ENCODE data around the gene MIER2.

Gene MIER2

GRCh38 chr19:325173-325936, 19.2 kb downstream of the MIER2 start:
- Mint-ChIP-seq H3K36me3 (peaks cover 47 to 51% of the 10 kb centered on the region in 2 donors), H3K27me3 (no peaks in the 10 kb centered on the region), H3K4me1 (no peaks in the 10 kb centered on the region), H3K9me3 (peaks cover 9 to 16% of the 10 kb centered on the region in 2 donors), H3K4me3 (no peak overlapping the region), H3K27ac (no peak overlapping the region)
- ATAC-seq (replicated peaks), result no peak
- no peak for DNase-seq

GRCh38 chr19:324716-325115, 19.9 kb downstream of the MIER2 start:
- no peak for ATAC-seq (replicated peaks)

GRCh38 chr19:322616-323015, 22.0 kb downstream of the MIER2 start:
- Mint-ChIP-seq H3K27me3 (no peaks in the 10 kb centered on the region), H3K4me1 (peaks cover 0 to 2% of the 10 kb centered on the region in 2 donors), H3K4me3 (no peak overlapping the region), H3K36me3 (peaks cover 39 to 50% of the 10 kb centered on the region in 2 donors), H3K9me3 (peaks cover 6% of the 10 kb centered on the region in 2 donors), H3K27ac (no peak overlapping the region)
- no peak for ATAC-seq (replicated peaks)
- no peak for DNase-seq

More at GRCh38 chr19:324716-325115, 19.9 kb downstream of the MIER2 start:
- no peaks in the 10 kb centered on the region for H3K27me3 Mint-ChIP-seq
- DNase-seq, result no peak
- peaks cover 9 to 16% of the 10 kb centered on the region in 2 donors for H3K9me3 Mint-ChIP-seq
- H3K36me3 Mint-ChIP-seq, result peaks cover 47 to 54% of the 10 kb centered on the region in 2 donors
- no peak overlapping the region for H3K4me3 Mint-ChIP-seq
- H3K27ac Mint-ChIP-seq, result no peak overlapping the region
- H3K4me1 Mint-ChIP-seq, result no peaks in the 10 kb centered on the region

GRCh38 chr19:318509-318774, 26.2 kb downstream of the MIER2 start:
- Mint-ChIP-seq H3K36me3 (peaks cover 49 to 67% of the 10 kb centered on the region in 2 donors), H3K4me3 (no peak overlapping the region), H3K27me3 (no peaks in the 10 kb centered on the region), H3K27ac (no peak overlapping the region), H3K9me3 (peaks cover 5 to 6% of the 10 kb centered on the region in 2 donors), H3K4me1 (peaks cover 0 to 2% of the 10 kb centered on the region in 2 donors)
- ATAC-seq (replicated peaks), result no peak
- no peak for DNase-seq

- Mint-ChIP-seq H3K4me1 (peaks cover 0 to 2% of the 10 kb centered on the region in 2 donors), H3K4me3 (no peak overlapping the region), H3K27ac (no peak overlapping the region), H3K27me3 (no peaks in the 10 kb centered on the region), H3K36me3 (peaks cover 52 to 69% of the 10 kb centered on the region in 2 donors), H3K9me3 (peaks cover 5 to 6% of the 10 kb centered on the region in 2 donors)
- ATAC-seq (replicated peaks), result no peak
- DNase-seq, result no peak
Observed at GRCh38 chr19:317710-318508, 26.7 kb downstream of the MIER2 start.

- peaks cover 54 to 72% of the 10 kb centered on the region in 2 donors for H3K36me3 Mint-ChIP-seq
- DNase-seq, result no peak
- peaks cover 5% of the 10 kb centered on the region in 2 donors for H3K9me3 Mint-ChIP-seq
- H3K4me3 Mint-ChIP-seq, result no peak overlapping the region
- H3K27me3 Mint-ChIP-seq, result no peaks in the 10 kb centered on the region
- peaks cover 0 to 2% of the 10 kb centered on the region in 2 donors for H3K4me1 Mint-ChIP-seq
- H3K27ac Mint-ChIP-seq, result no peak overlapping the region
- no peak for ATAC-seq (replicated peaks)
Observed at GRCh38 chr19:315811-316210, 28.8 kb downstream of the MIER2 start.

GRCh38 chr19:313988-314815, 30.4 kb downstream of the MIER2 start:
- H3K36me3 Mint-ChIP-seq, result peaks cover 46 to 67% of the 10 kb centered on the region in 2 donors
- no peak overlapping the region for H3K27ac Mint-ChIP-seq
- peaks cover 0 to 2% of the 10 kb centered on the region in 2 donors for H3K4me1 Mint-ChIP-seq
- DNase-seq, result no peak
- peaks cover 5% of the 10 kb centered on the region in 2 donors for H3K9me3 Mint-ChIP-seq
- no peak for ATAC-seq (replicated peaks)
- H3K4me3 Mint-ChIP-seq, result no peak overlapping the region
- no peaks in the 10 kb centered on the region for H3K27me3 Mint-ChIP-seq

- Mint-ChIP-seq H3K4me1 (peaks cover 0 to under 1% of the 10 kb centered on the region in 2 donors), H3K27ac (peak overlapping the region; percentile 14), H3K27me3 (no peaks in the 10 kb centered on the region), H3K4me3 (no peak overlapping the region), H3K9me3 (peaks cover 3% of the 10 kb centered on the region in 2 donors), H3K36me3 (peaks cover 48 to 68% of the 10 kb centered on the region in 2 donors)
- no peak for DNase-seq
- no peak for ATAC-seq (replicated peaks)
Observed at GRCh38 chr19:313169-313987, 31.2 kb downstream of the MIER2 start.

- Mint-ChIP-seq H3K4me3 (no peak overlapping the region), H3K36me3 (peaks cover 46 to 63% of the 10 kb centered on the region in 2 donors), H3K9me3 (no peaks in the 10 kb centered on the region), H3K27me3 (no peaks in the 10 kb centered on the region), H3K27ac (no peak overlapping the region), H3K4me1 (no peaks in the 10 kb centered on the region)
- no peak for DNase-seq
- ATAC-seq (replicated peaks), result no peak
Observed at GRCh38 chr19:311813-312261, 32.8 kb downstream of the MIER2 start.

- DNase-seq, result no peak
- Mint-ChIP-seq H3K4me3 (no peak overlapping the region), H3K9me3 (no peaks in the 10 kb centered on the region), H3K27ac (no peak overlapping the region), H3K27me3 (no peaks in the 10 kb centered on the region), H3K36me3 (peaks cover 50 to 62% of the 10 kb centered on the region in 2 donors), H3K4me1 (no peaks in the 10 kb centered on the region)
- ATAC-seq (replicated peaks), result no peak
Observed at GRCh38 chr19:310781-311496, 33.7 kb downstream of the MIER2 start.

GRCh38 chr19:310141-310651, 34.4 kb downstream of the MIER2 start:
- DNase-seq, result no peak
- Mint-ChIP-seq H3K4me3 (no peak overlapping the region), H3K27me3 (no peaks in the 10 kb centered on the region), H3K9me3 (no peaks in the 10 kb centered on the region), H3K36me3 (peaks cover 51 to 62% of the 10 kb centered on the region in 2 donors), H3K4me1 (no peaks in the 10 kb centered on the region), H3K27ac (no peak overlapping the region)
- no peak for ATAC-seq (replicated peaks)

- Mint-ChIP-seq H3K27me3 (no peaks in the 10 kb centered on the region), H3K9me3 (no peaks in the 10 kb centered on the region), H3K27ac (no peak overlapping the region), H3K36me3 (peaks cover 45 to 56% of the 10 kb centered on the region in 2 donors), H3K4me3 (peak overlapping the region in 1 of 2 donors; percentile 8), H3K4me1 (peaks cover 0 to 2% of the 10 kb centered on the region in 2 donors)
- ATAC-seq (replicated peaks) (no peak), DNase-seq (no peak)
Observed at GRCh38 chr19:309206-309565, 35.4 kb downstream of the MIER2 start.

Measured in stimulated activated naive B cell treated with anti-CD40 and anti-IgM and Interleukin-4, amounts not matched to agents 10 μg/mL and 1 μg/mL and 100 μg/mL, for 72 hours (primary cell).